IPS-15b (cell line): ENCODE measurements around the gene PITX3.

ENCODE experiments used
- H3K27me3 ChIP-seq: one replicate; pipeline ENCODE4 v1.6.1; 2013; ENCODE audit warnings: low read length; ENCODE audit not compliant: control insufficient read depth, insufficient read depth
- H3K36me3 ChIP-seq: one replicate; pipeline ENCODE4 v1.6.1; 2013; ENCODE audit warnings: low read length; ENCODE audit not compliant: control insufficient read depth, insufficient read depth
- H3K4me1 ChIP-seq: one replicate; pipeline ENCODE4 v1.6.1; 2013; ENCODE audit warnings: mild to moderate bottlenecking, low read length; ENCODE audit not compliant: control insufficient read depth, insufficient read depth
- H3K4me3 ChIP-seq: one replicate; pipeline ENCODE4 v1.5.1; 2013; ENCODE audit warnings: low read depth, low read length
- H3K9ac ChIP-seq: one replicate; pipeline ENCODE4 v1.6.1; 2013; ENCODE audit warnings: low read depth, mild to moderate bottlenecking, low read length
- H3K9me3 ChIP-seq: one replicate; pipeline ENCODE4 v1.6.1; 2013; ENCODE audit warnings: mild to moderate bottlenecking, low read length; ENCODE audit not compliant: control insufficient read depth, insufficient read depth

The PITX3 gene

GRCh38 chr10:102279104-102279503, 37.8 kb upstream of the PITX3 start:
- H3K4me3 ChIP-seq: no peak overlapping the region
- no peaks in the 10 kb centered on the region for H3K4me1 ChIP-seq
- no peaks in the 10 kb centered on the region for H3K36me3 ChIP-seq
- H3K27me3 ChIP-seq: no peaks in the 10 kb centered on the region
- no peaks in the 10 kb centered on the region for H3K9me3 ChIP-seq
- H3K9ac ChIP-seq: no peak overlapping the region

GRCh38 chr10:102275343-102275742, 34.0 kb upstream of the PITX3 start:
- H3K36me3 ChIP-seq: no peaks in the 10 kb centered on the region
- H3K4me1 ChIP-seq: no peaks in the 10 kb centered on the region
- H3K27me3 ChIP-seq: no peaks in the 10 kb centered on the region
- no peak overlapping the region for H3K4me3 ChIP-seq
- H3K9ac ChIP-seq: no peak overlapping the region
- H3K9me3 ChIP-seq: no peaks in the 10 kb centered on the region

- H3K4me3 ChIP-seq: no peak overlapping the region
- no peaks in the 10 kb centered on the region for H3K36me3 ChIP-seq
- H3K4me1 ChIP-seq: no peaks in the 10 kb centered on the region
- no peaks in the 10 kb centered on the region for H3K27me3 ChIP-seq
- no peak overlapping the region for H3K9ac ChIP-seq
- no peaks in the 10 kb centered on the region for H3K9me3 ChIP-seq
Observed at GRCh38 chr10:102274062-102274461, 32.8 kb upstream of the PITX3 start.

- H3K4me3 ChIP-seq: no peak overlapping the region
- no peaks in the 10 kb centered on the region for H3K4me1 ChIP-seq
- H3K27me3 ChIP-seq: no peaks in the 10 kb centered on the region
- no peaks in the 10 kb centered on the region for H3K9me3 ChIP-seq
- H3K9ac ChIP-seq: no peak overlapping the region
- H3K36me3 ChIP-seq: no peaks in the 10 kb centered on the region
Observed at GRCh38 chr10:102269017-102269416, 27.7 kb upstream of the PITX3 start.

- Histone ChIP-seq H3K27me3 (no peaks in the 10 kb centered on the region), H3K9me3 (no peaks in the 10 kb centered on the region), H3K9ac (no peak overlapping the region), H3K4me1 (no peaks in the 10 kb centered on the region), H3K4me3 (no peak overlapping the region), H3K36me3 (no peaks in the 10 kb centered on the region)
Observed at GRCh38 chr10:102268375-102268888, 27.1 kb upstream of the PITX3 start.

GRCh38 chr10:102267748-102268147, 26.4 kb upstream of the PITX3 start:
- Histone ChIP-seq H3K36me3 (no peaks in the 10 kb centered on the region), H3K9ac (no peak overlapping the region), H3K4me3 (no peak overlapping the region)

GRCh38 chr10:102266670-102267069, 25.4 kb upstream of the PITX3 start:
- no peaks in the 10 kb centered on the region for H3K4me1 ChIP-seq
- H3K9me3 ChIP-seq: no peaks in the 10 kb centered on the region
- H3K36me3 ChIP-seq: no peaks in the 10 kb centered on the region
- no peak overlapping the region for H3K9ac ChIP-seq
- no peaks in the 10 kb centered on the region for H3K27me3 ChIP-seq
- H3K4me3 ChIP-seq: no peak overlapping the region

More at GRCh38 chr10:102267748-102268147, 26.4 kb upstream of the PITX3 start:
- no peaks in the 10 kb centered on the region for H3K4me1 ChIP-seq
- H3K27me3 ChIP-seq: no peaks in the 10 kb centered on the region
- H3K9me3 ChIP-seq: no peaks in the 10 kb centered on the region

GRCh38 chr10:102264371-102264770, 23.1 kb upstream of the PITX3 start:
- Histone ChIP-seq H3K9me3 (no peaks in the 10 kb centered on the region), H3K36me3 (no peaks in the 10 kb centered on the region), H3K9ac (no peak overlapping the region), H3K4me1 (no peaks in the 10 kb centered on the region), H3K4me3 (no peak overlapping the region), H3K27me3 (no peaks in the 10 kb centered on the region)

GRCh38 chr10:102262744-102263370, 21.5 kb upstream of the PITX3 start:
- Histone ChIP-seq H3K4me1 (no peaks in the 10 kb centered on the region), H3K4me3 (no peak overlapping the region), H3K9me3 (no peaks in the 10 kb centered on the region), H3K27me3 (no peaks in the 10 kb centered on the region), H3K9ac (no peak overlapping the region), H3K36me3 (no peaks in the 10 kb centered on the region)

GRCh38 chr10:102261842-102262241, 20.5 kb upstream of the PITX3 start:
- Histone ChIP-seq H3K4me1 (no peaks in the 10 kb centered on the region), H3K9ac (no peak overlapping the region), H3K9me3 (no peaks in the 10 kb centered on the region), H3K36me3 (no peaks in the 10 kb centered on the region), H3K4me3 (no peak overlapping the region), H3K27me3 (no peaks in the 10 kb centered on the region)

- Histone ChIP-seq H3K9ac (no peak overlapping the region), H3K4me1 (no peaks in the 10 kb centered on the region), H3K4me3 (no peak overlapping the region), H3K9me3 (no peaks in the 10 kb centered on the region), H3K36me3 (no peaks in the 10 kb centered on the region), H3K27me3 (no peaks in the 10 kb centered on the region)
Observed at GRCh38 chr10:102261196-102261595, 19.9 kb upstream of the PITX3 start.

- H3K9ac ChIP-seq: no peak overlapping the region
- H3K27me3 ChIP-seq: no peaks in the 10 kb centered on the region
- no peaks in the 10 kb centered on the region for H3K9me3 ChIP-seq
- H3K4me1 ChIP-seq: no peaks in the 10 kb centered on the region
- no peak overlapping the region for H3K4me3 ChIP-seq
- H3K36me3 ChIP-seq: no peaks in the 10 kb centered on the region
Observed at GRCh38 chr10:102255404-102255803, 14.1 kb upstream of the PITX3 start.
